HL-60 (cell line): ENCODE measurements around the gene PEX11A.

Experiments
- DNase-seq, 2 experiments: peaks; one replicate each; pipeline ENCODE4 v3.0.0-alpha.2; 2010 to 2020; ENCODE audit warnings: low read depth in 1 of 2, low spot score in 1 of 2
- H3K27ac ChIP-seq: fragments of 250-450 bp; sonication (Bioruptor Pico); replicated peaks from 2 replicates; pipeline ENCODE4 v1.5.1; 2020; ENCODE audit warnings: mild to moderate bottlenecking, moderate library complexity
- H3K27me3 ChIP-seq: fragments of 250-450 bp; sonication (Bioruptor Pico); 2 replicates; pipeline ENCODE4 v1.5.1; 2021; ENCODE audit warnings: mild to moderate bottlenecking, moderate library complexity; ENCODE audit not compliant: insufficient read depth, poor library complexity, severe bottlenecking
- H3K4me3 ChIP-seq: replicated peaks from 2 replicates; pipeline ENCODE4 v1.5.1; 2011; ENCODE audit warnings: mild to moderate bottlenecking, control low read depth, low read length; ENCODE audit not compliant: insufficient read depth
- GABPA ChIP-seq: IDR thresholded peaks from 2 replicates; pipeline ENCODE4 v1.6.1; 2012; ENCODE audit warnings: low read depth
- POLR2AphosphoS5 ChIP-seq: IDR thresholded peaks from 2 replicates; pipeline ENCODE4 v1.6.1; 2012; ENCODE audit warnings: low read depth
- SPI1 ChIP-seq: IDR thresholded peaks from 2 replicates; pipeline ENCODE4 v1.6.1; 2012; ENCODE audit warnings: low read depth, mild to moderate bottlenecking, borderline replicate concordance
- TF ChIP-seq, protein P1 (sequence below): IDR thresholded peaks from one replicate; pipeline ENCODE4 v1.5.1; 2011; ENCODE audit warnings: low read length, control low read depth, inconsistent platforms; ENCODE audit not compliant: insufficient read depth
- TF ChIP-seq, protein P2 (sequence below): IDR thresholded peaks from 2 replicates; pipeline ENCODE4 v1.6.1; 2012; ENCODE audit warnings: low read depth; ENCODE audit not compliant: insufficient replicate concordance

PEX11A gene

DNA sequence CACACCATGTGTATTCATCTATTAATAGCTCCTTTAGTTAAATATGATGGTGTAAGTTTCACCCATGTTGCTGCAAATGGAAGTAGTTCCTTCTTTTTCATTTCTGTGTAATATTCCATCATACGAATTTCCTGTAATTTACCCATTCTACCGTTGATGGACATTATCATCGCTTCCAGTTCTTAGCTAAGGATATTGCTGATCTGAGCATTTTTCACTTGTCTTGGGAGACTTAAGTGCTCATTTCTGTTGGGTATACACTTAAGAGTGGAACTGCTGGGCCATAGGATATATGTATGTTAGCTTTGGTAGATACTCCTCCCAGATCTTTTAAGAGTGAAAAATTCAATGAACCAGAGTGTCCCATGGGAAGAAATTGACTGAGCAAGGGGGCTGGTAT is 22.4 kb downstream of the PEX11A start:
- no peak overlapping the region for H3K4me3 ChIP-seq
- no peak overlapping the region for H3K27ac ChIP-seq
- DNase-seq, result no peak
- no peak for TF ChIP-seq POLR2AphosphoS5
- TF ChIP-seq GABPA, result no peak
- TF ChIP-seq, protein P1, sequence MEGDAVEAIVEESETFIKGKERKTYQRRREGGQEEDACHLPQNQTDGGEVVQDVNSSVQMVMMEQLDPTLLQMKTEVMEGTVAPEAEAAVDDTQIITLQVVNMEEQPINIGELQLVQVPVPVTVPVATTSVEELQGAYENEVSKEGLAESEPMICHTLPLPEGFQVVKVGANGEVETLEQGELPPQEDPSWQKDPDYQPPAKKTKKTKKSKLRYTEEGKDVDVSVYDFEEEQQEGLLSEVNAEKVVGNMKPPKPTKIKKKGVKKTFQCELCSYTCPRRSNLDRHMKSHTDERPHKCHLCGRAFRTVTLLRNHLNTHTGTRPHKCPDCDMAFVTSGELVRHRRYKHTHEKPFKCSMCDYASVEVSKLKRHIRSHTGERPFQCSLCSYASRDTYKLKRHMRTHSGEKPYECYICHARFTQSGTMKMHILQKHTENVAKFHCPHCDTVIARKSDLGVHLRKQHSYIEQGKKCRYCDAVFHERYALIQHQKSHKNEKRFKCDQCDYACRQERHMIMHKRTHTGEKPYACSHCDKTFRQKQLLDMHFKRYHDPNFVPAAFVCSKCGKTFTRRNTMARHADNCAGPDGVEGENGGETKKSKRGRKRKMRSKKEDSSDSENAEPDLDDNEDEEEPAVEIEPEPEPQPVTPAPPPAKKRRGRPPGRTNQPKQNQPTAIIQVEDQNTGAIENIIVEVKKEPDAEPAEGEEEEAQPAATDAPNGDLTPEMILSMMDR, result no peak
- H3K27me3 ChIP-seq, result peaks cover 14% of the 10 kb centered on the region

DNA sequence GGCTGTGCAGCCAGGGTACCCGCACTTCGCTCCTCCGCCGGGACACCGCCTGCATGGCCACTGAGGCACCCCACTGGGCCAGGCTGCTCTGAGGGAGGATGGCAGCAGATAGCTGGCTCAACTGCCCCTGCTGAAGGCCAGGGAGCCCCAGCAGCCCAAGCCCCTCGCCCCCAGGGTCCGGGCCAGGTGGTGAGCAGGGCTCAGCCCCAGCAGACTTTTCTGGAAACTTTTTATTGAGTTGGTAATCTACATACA is 22.9 kb downstream of the PEX11A start:
- DNase-seq, result no peak
- peaks cover 14% of the 10 kb centered on the region for H3K27me3 ChIP-seq
- no peak for TF ChIP-seq POLR2AphosphoS5
- TF ChIP-seq, protein P2, sequence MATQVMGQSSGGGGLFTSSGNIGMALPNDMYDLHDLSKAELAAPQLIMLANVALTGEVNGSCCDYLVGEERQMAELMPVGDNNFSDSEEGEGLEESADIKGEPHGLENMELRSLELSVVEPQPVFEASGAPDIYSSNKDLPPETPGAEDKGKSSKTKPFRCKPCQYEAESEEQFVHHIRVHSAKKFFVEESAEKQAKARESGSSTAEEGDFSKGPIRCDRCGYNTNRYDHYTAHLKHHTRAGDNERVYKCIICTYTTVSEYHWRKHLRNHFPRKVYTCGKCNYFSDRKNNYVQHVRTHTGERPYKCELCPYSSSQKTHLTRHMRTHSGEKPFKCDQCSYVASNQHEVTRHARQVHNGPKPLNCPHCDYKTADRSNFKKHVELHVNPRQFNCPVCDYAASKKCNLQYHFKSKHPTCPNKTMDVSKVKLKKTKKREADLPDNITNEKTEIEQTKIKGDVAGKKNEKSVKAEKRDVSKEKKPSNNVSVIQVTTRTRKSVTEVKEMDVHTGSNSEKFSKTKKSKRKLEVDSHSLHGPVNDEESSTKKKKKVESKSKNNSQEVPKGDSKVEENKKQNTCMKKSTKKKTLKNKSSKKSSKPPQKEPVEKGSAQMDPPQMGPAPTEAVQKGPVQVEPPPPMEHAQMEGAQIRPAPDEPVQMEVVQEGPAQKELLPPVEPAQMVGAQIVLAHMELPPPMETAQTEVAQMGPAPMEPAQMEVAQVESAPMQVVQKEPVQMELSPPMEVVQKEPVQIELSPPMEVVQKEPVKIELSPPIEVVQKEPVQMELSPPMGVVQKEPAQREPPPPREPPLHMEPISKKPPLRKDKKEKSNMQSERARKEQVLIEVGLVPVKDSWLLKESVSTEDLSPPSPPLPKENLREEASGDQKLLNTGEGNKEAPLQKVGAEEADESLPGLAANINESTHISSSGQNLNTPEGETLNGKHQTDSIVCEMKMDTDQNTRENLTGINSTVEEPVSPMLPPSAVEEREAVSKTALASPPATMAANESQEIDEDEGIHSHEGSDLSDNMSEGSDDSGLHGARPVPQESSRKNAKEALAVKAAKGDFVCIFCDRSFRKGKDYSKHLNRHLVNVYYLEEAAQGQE, result no peak
- no peak for TF ChIP-seq GABPA
- TF ChIP-seq SPI1, result no peak
- TF ChIP-seq, protein P1, result no peak
- H3K27ac ChIP-seq, result no peak overlapping the region
- no peak overlapping the region for H3K4me3 ChIP-seq

DNA sequence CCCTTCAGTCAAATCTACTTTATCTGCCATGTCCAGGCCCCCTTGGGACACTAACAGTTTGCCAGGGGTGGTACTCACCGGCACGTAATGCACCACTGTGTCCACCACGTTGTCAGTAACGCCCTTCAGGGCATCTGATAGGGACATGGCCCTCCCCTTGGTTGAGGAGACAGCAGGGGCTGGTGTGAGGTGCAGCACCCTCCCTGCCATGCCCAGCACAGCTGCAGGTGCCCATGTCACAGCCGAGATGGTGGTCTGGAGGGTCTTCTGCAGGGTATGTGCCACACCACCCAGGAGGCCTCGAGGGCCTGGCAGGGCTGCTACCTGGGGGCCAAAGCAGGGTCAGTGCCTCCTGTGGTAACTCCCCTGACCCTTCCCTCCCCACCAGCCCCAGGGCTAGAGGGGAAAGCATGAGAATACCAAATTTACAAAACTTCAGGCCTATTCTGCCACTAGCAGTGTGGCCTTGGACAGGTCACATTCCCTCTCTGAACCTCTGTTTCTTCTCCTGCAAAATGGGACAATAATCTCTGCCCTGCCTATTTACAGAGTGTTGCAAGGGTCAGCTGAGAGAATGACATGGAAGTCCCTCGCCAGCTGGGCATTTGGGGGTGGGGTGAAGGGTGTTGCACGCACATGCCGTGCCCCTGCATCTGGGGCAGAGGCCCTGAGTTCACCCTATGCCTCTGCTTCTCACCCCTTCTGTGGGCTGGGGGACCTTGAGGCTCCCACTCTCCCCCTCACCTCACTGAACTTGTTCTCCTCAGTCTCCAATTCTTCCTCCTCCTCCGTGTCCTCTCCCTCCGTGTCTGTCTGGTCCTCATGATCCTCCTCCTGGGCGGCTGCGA is 23.5 kb downstream of the PEX11A start:
- Histone ChIP-seq H3K27ac (no peak overlapping the region), H3K4me3 (no peak overlapping the region), H3K27me3 (peaks cover 14% of the 10 kb centered on the region)
- no peak for DNase-seq
- no peak for TF ChIP-seq SPI1
- TF ChIP-seq POLR2AphosphoS5, result no peak

DNA sequence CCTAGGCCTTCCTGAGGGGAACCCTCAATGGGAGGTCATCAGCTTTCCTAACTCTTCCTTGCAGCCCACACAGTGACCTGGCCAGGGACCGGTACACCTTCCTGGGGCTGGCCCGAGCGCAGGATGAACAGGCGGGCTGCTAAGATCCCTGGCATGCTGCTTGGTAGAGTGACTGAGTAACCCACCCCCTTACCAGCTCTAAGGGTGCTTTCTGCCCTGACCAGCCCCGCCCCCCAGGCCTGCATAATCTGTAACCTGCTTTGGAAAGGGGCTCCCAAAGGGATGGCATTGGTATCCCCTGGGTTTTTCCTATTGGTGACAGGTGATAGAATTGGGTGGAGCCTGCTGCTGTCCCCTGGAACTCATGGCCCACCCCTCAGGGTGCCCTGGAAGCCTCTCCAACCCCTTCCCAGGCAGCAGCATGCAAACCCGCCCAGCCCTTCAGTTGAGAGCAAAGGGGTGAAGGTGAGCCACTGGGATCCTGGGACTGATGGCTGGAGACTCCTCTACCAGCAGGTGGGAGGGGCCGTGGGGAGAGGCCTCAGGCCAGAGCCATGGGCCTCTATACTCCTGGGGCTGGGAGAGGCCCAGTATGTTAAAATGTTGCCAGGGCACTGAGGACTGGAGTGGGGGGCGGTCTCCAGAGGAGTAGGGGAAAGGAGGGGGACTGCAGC is 24.2 kb downstream of the PEX11A start:
- no peak for DNase-seq
- TF ChIP-seq, protein P1, result no peak
- TF ChIP-seq SPI1 (no peak), GABPA (no peak)
- TF ChIP-seq, protein P2, result no peak
- peaks cover 14% of the 10 kb centered on the region for H3K27me3 ChIP-seq
- H3K27ac ChIP-seq, result no peak overlapping the region
- no peak overlapping the region for H3K4me3 ChIP-seq
